Activated naive CD4-positive, alpha-beta T cell treated with anti-CD3 and anti-CD28 coated beads, Interleukin-2, amount 50 U/mL, for 24 hours (primary cell): ENCODE measurements around the gene SND1.

ENCODE experiments used
- H3K27ac Mint-ChIP-seq: one replicate; pipeline ENCODE4 v1.8.0; 2021; ENCODE audit warnings: mild to moderate bottlenecking, mixed read lengths
- H3K27me3 Mint-ChIP-seq: one replicate; pipeline ENCODE4 v1.8.0; 2021; ENCODE audit warnings: mixed read lengths
- H3K36me3 Mint-ChIP-seq: one replicate; pipeline ENCODE4 v1.8.0; 2021; ENCODE audit warnings: mixed read lengths
- H3K4me1 Mint-ChIP-seq: one replicate; pipeline ENCODE4 v1.8.0; 2021; ENCODE audit warnings: mixed read lengths
- H3K4me3 Mint-ChIP-seq: one replicate; pipeline ENCODE4 v1.8.0; 2021; ENCODE audit warnings: mild to moderate bottlenecking, mixed read lengths
- H3K9me3 Mint-ChIP-seq: one replicate; pipeline ENCODE4 v1.8.0; 2021; ENCODE audit warnings: mixed read lengths

The SND1 gene

DNA sequence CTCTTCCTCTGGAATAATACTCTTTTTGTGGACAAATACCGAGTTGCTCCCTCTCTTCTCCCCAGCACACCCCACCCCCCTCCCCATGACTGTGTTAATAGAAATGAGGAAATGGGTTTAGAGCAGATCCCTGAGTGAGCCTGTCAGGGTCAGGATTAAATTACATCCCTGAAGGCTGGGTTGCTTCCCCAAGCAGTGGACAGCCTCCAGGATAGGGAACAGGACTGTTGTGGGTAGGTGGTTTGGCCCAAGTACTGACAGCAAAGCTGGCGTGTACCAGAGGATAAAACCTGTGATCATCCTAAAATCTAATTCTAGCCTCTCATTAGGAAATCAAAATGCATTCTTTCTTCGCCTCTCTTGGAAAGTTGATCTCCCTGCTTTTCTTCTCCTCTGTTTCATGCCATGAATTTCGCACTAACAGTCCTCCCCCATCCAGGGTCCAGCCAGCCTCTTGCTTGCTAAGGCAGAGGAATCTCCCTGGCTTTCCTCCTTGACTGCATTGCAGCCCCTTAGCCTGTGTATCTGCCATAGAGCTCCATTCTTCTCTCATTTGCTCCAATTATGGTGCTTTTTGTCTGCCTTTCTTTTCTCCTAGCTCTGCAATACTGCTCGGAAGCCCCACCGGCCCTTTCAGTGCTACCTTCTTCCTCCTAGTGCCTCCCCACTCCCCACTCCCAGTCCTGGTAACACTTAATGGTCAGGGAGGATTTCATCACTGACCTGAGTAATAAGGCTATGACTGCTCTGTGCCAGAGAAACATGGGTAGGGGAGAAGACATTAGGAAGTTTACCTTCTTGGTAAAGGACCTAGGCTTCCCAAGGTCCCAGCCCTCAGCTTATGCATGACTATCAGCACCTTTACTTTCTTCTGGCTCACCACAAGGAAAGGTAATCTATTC lies 370.9 kb downstream of the SND1 start:
- H3K4me1 Mint-ChIP-seq = no peaks in the 10 kb centered on the region
- H3K36me3 Mint-ChIP-seq = peaks cover 16% of the 10 kb centered on the region
- H3K27ac Mint-ChIP-seq = no peak overlapping the region
- no peak overlapping the region for H3K4me3 Mint-ChIP-seq
- H3K27me3 Mint-ChIP-seq = no peaks in the 10 kb centered on the region
- no peaks in the 10 kb centered on the region for H3K9me3 Mint-ChIP-seq

DNA sequence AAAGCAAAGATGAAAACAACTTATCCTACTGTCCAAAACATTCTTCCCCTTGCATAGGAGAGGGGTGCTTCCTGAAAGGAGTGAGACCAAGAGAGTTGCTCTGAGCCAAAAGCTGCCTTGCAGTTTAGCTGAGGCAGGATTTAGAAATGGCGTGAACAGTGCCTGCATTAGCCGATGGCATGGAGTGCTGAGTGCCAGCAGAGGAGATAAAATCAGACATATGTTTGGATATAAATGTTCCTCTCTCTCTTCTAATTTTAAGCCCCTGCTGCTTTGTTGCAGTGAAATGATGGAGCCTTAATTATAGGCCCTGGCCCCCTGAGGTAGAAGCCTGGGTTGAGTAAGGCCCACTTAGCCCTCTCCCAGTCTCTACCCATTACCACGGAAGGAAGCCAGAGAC lies 372.2 kb downstream of the SND1 start:
- Mint-ChIP-seq H3K4me3 (no peak overlapping the region), H3K27me3 (no peaks in the 10 kb centered on the region), H3K27ac (no peak overlapping the region), H3K36me3 (peaks cover 22% of the 10 kb centered on the region), H3K9me3 (no peaks in the 10 kb centered on the region), H3K4me1 (peaks cover 2% of the 10 kb centered on the region)

DNA sequence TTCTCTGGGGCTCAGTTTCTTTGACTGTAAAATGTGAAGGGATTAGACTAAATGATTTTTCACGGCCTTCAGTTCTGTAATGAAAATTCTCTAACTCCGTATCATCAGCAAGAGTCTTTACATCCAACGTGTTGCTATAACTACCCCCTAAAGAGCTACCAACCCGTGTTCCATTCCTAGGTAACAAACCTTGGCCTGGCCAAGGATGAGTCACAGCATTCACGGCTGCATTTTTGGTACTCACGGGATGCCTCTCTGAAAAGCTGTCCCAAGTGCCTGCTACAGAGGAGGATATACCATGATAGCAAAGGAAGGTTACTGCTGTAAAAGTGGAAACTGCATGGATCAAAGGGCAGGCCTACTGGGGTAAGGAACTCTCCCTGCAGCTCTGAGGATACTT lies 373.4 kb downstream of the SND1 start:
- Mint-ChIP-seq H3K27ac (no peak overlapping the region), H3K36me3 (peaks cover 23% of the 10 kb centered on the region), H3K9me3 (no peaks in the 10 kb centered on the region), H3K4me3 (no peak overlapping the region), H3K27me3 (no peaks in the 10 kb centered on the region), H3K4me1 (peaks cover 10% of the 10 kb centered on the region)

DNA sequence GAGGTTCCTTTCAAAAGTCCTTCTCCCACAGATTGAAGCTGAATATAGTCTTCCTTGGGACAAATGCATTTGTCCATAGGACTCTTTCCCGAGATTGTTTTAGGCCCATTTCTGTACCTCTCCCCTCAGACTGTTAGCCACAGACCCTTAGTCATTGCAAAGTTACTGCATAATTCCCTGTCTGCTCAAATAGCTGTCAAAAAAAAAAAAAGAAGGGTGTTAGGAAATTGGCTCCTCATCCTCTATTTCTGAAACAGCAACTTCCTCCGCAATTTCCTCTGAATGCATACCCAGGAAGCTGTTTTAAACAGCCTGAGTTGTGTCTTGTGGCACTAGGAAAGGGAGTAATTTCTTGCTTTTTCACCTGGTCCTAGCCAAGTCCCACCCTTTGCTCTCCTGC lies 373.8 kb downstream of the SND1 start:
- no peak overlapping the region for H3K4me3 Mint-ChIP-seq
- no peaks in the 10 kb centered on the region for H3K27me3 Mint-ChIP-seq
- H3K27ac Mint-ChIP-seq = no peak overlapping the region

DNA sequence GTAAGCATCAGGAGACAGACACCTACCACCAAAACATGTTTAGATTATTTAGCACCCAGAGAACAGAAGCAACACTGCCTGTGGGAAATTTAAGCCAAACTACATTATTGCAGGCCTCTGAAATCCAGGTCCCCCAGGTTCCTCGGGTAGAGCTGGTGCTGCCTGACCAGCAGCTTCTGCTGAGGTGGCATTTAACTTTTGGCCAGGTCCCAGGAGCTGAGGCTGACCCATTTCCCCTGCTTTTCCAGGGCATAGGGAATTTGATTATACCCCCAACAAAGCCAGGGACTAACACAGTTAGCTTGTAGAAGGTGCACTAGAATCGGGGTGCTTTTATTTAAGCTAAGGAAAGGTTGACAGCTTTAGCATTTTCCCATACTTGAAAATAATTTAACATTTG lies 374.6 kb downstream of the SND1 start:
- peaks cover 14% of the 10 kb centered on the region for H3K36me3 Mint-ChIP-seq
- H3K4me1 Mint-ChIP-seq = peaks cover 12% of the 10 kb centered on the region
- no peak overlapping the region for H3K27ac Mint-ChIP-seq
- no peaks in the 10 kb centered on the region for H3K9me3 Mint-ChIP-seq
- no peaks in the 10 kb centered on the region for H3K27me3 Mint-ChIP-seq
- H3K4me3 Mint-ChIP-seq = no peak overlapping the region

More for the DNA sequence above, 373.8 kb downstream of the SND1 start:
- no peaks in the 10 kb centered on the region for H3K9me3 Mint-ChIP-seq
- H3K4me1 Mint-ChIP-seq = peaks cover 12% of the 10 kb centered on the region
- peaks cover 20% of the 10 kb centered on the region for H3K36me3 Mint-ChIP-seq

DNA sequence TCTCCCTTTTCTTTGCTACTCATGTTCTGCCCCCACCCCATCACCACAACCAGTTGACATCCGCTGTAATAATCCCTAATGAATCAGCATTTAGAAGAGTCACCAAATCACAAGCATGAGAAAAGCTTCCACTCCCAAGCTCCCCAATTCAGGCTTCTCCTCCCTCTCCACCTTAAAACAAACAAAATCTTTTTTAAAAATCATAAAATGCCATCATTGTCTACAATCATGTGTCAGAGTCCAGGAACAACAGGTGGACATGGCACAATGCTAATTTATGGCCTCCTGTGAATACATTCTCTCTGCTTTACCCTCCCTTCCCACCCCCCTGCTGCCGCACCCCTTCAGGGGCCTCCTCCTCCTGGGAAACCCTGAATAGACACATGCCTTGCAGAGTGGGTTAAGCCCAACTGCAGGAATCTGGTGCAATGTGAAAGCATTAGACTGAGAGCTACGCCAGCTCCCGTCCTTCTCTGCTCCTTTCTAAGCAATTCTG lies 375.5 kb downstream of the SND1 start:
- H3K4me1 Mint-ChIP-seq = peaks cover 12% of the 10 kb centered on the region
- peaks cover 1% of the 10 kb centered on the region for H3K27me3 Mint-ChIP-seq
- no peaks in the 10 kb centered on the region for H3K9me3 Mint-ChIP-seq
- H3K4me3 Mint-ChIP-seq = no peak overlapping the region
- peaks cover 13% of the 10 kb centered on the region for H3K36me3 Mint-ChIP-seq
- no peak overlapping the region for H3K27ac Mint-ChIP-seq

DNA sequence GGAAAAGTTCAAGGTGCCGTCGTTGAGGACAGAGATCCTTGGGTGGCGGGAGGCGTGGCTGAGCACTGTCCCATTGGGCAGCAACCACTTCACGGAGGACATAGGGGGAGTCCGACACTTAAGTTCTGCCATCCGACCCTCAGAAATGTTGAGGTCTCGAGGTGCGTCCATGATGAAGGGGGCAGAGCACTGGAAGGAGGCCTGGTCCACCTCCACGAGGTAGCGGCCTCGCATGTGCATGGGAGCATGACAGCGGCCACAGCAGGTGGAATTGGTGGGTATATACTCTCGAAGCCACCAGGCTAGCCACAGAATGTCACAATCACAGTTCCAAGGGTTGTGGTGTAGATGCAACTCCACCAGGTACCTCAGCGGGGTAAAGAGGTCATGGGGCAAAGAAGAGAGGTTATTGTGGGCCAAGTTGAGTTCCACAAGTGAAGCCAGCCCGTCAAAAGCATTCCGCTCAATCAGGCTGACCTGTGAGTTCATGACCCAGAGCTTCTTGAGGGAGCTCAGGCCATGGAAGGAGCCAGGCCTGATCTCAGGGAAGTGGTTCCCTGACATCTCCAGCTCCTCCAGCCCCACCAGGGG lies 377.5 kb downstream of the SND1 start:
- H3K4me3 Mint-ChIP-seq = peak overlapping the region; percentile 64
- no peaks in the 10 kb centered on the region for H3K9me3 Mint-ChIP-seq
- H3K36me3 Mint-ChIP-seq = peaks cover 11% of the 10 kb centered on the region
- peaks cover 1% of the 10 kb centered on the region for H3K27me3 Mint-ChIP-seq
- peak overlapping the region; percentile 27 for H3K27ac Mint-ChIP-seq
- peaks cover 12% of the 10 kb centered on the region for H3K4me1 Mint-ChIP-seq

DNA sequence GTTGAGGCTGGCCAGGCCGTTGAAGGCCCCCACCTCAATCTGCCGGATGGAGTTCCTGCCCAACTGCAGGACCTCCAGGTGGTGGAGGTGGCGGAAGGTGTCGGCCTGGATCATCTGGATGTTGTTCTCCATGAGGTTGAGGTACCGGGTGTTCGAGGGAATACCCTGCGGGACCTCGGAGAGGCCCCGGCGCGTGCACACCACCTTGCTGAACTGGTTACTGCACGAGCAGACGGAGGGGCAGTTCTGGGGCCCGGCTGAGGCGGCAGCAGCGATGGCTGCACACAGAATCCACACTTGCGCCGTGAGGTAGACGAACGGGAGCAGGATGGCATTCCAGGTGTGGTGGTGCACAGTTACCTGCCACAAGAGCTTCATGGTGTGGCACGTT lies 378.3 kb downstream of the SND1 start:
- peak overlapping the region; percentile 64 for H3K4me3 Mint-ChIP-seq
- no peaks in the 10 kb centered on the region for H3K9me3 Mint-ChIP-seq
- peaks cover 12% of the 10 kb centered on the region for H3K4me1 Mint-ChIP-seq
- H3K27me3 Mint-ChIP-seq = peaks cover 1% of the 10 kb centered on the region
- peaks cover 11% of the 10 kb centered on the region for H3K36me3 Mint-ChIP-seq
- no peak overlapping the region for H3K27ac Mint-ChIP-seq

DNA sequence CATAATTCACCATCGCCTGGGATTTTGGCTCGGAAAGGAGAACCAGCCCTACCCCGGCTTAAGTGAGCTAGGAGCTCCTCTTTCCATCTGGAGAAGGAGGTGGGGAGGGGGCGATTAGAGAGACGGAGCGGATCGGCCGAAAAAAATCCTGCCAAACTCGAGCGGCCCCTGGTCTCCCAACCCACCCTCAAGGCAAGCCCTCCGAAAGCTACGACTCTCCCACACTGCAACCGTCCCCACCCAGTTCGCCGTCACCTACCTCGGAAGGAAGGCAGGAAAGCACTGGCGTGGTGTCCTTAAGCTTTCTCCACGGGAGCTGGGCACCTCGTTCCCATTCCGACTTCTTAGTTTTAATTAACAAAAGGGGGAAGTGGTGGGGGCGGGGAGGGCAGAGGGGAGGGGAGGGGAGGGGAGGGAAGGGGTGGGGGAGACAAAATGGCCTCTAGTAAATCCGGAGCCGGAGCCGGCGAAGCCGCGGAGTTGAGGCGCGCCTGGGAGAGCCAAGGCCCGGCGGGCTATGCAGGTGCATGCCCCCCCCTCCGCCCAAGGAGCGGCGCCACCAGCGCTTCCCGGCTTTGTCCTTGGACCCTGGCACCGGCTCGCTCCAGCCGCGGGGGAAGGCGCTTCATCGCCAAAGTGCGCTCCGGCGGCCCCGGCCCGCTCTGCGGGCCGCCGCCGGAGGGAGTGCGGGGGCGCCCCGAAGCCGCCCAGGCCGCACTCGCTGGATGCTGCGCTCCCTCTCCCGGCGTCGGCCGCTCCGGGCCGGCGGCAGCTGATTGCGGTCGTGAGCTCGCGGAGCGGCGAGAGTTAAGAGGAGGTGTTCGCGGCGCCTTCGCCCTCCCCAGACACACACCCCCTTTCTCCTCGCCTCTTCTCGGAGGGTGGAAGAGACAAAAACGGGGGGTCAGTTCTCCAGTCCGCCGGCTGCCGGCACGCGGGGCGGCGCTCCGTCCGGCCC lies 378.9 kb downstream of the SND1 start, which contains the start of gene LRRC4:
LRRC4 (minus strand) TSS at position 784 of the 958 bp plus-strand sequence. CDS start 797 bp downstream, outside the sequence.
- Mint-ChIP-seq H3K9me3 (no peaks in the 10 kb centered on the region), H3K4me1 (peaks cover 12% of the 10 kb centered on the region), H3K27ac (peak within 1 kb of the TSS; percentile 87), H3K36me3 (peaks cover 13% of the 10 kb centered on the region), H3K4me3 (peak within 1 kb of the TSS; percentile 88), H3K27me3 (peaks cover 1% of the 10 kb centered on the region)

DNA sequence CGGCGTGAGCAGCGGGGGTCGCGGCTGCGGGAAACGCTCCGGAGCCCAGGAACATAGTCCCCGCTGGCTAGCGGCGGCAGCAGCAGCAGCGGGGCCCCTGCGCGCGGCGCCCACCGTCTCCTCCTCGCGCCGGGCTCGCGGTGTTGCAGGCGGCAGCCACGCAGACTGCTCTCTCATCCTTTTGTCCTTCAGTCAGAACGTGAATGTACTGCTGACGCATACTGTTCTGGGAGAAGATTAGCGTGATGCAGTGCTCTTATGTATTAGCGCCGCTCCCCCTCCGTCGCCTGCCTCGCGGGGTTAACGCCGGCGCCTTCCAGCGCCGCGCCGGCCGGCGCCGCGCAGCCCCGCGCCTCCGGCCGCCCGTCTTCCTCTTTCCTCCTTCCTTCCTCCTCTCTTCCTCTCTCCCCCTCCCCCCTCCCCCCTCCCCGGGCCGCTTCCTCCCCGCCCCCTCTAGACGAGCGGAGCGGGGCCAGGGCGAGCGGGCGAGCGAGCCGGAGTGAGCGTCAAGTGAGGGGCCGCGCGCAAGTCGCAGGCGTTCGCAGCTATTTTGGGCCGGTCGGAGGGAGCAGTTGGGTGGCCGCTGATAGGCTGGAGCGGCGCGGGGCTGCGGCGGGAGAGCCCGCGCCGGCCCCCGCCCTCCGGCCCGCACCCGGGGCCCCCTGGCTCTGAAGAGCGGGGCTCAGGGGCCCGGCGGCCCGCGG lies 380.1 kb downstream of the SND1 start:
- peaks cover 1% of the 10 kb centered on the region for H3K27me3 Mint-ChIP-seq
- peak overlapping the region; percentile 87 for H3K27ac Mint-ChIP-seq
- H3K4me3 Mint-ChIP-seq = peak overlapping the region; percentile 88
- peaks cover 12% of the 10 kb centered on the region for H3K4me1 Mint-ChIP-seq
- H3K9me3 Mint-ChIP-seq = no peaks in the 10 kb centered on the region
- H3K36me3 Mint-ChIP-seq = peaks cover 13% of the 10 kb centered on the region

DNA sequence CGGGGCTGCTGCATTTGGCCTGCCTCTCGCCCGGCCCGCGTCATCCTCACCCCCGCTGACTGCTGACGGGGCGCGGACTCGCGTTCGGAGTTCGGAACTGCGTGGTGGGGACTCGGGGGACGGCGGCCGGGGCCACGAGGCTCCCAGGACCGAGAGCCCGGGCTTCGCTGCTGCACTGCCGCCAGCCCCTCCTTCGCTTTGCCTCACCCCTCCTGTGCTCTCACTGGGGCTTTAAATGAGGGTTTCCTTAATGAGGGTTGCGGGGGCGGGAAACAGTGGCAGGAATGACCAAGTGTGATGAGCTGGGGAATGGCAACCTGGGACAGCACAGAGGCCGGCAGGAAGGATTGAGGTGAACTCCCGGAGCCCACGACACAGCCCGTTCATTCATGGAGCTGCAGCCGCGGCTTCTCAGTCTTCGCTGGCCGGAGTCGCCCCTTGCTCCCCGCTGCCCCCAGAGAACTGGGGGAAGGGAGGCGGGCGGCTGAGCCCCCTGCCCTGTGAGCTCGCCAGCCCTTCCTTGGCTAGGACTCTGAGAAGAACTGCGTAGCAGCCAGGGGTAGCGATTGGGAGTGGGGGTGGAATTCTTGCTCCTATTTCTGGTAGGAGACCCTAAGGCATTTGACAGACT lies 380.7 kb downstream of the SND1 start:
- peaks cover 13% of the 10 kb centered on the region for H3K36me3 Mint-ChIP-seq
- peaks cover 1% of the 10 kb centered on the region for H3K27me3 Mint-ChIP-seq
- peak overlapping the region; percentile 30 for H3K27ac Mint-ChIP-seq
- peaks cover 12% of the 10 kb centered on the region for H3K4me1 Mint-ChIP-seq
- peak overlapping the region; percentile 47 for H3K4me3 Mint-ChIP-seq
- no peaks in the 10 kb centered on the region for H3K9me3 Mint-ChIP-seq

DNA sequence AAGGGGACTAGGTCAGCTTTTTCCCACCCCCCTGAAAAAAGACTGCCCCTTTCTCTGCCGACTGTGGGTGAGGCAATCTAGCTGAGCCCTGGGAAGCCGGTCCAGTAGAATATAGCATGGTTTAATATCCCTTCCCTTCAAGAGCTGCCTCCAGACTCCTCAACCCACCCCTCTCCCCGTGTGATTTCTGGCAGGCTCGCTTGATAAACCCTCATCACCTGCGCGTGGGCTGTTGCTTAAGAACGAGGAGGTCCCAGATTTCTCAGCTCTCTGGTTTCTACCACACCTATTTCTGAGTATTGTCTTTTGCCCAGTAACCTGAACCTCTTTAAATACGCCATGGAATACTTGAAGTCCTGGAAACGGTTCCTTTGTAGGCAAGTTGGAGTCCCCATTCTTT lies 381.3 kb downstream of the SND1 start:
- H3K36me3 Mint-ChIP-seq = peaks cover 13% of the 10 kb centered on the region
- H3K4me3 Mint-ChIP-seq = no peak overlapping the region
- H3K27me3 Mint-ChIP-seq = peaks cover 1% of the 10 kb centered on the region
- H3K4me1 Mint-ChIP-seq = peaks cover 12% of the 10 kb centered on the region
- no peaks in the 10 kb centered on the region for H3K9me3 Mint-ChIP-seq
- H3K27ac Mint-ChIP-seq = no peak overlapping the region

DNA sequence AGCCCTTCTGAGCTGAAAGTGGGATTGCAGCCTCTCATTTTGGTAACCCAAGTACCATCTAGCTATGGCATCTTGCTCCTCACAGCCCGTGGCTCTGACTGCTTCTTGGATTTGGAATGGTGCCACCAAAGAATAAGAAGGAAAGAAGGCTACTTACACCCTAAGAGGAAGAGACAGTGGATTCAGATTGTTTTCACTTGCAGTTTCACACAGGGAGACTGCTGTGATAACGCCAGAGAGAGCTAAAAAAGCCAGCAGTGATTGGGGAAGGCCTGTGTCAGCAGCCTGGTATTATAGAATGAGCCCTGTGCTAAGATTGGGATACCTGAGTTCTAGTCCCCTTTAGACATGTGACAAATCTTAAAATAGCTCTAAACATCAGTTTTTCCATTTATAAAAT lies 382.8 kb downstream of the SND1 start:
- H3K4me3 Mint-ChIP-seq = no peak overlapping the region
- H3K36me3 Mint-ChIP-seq = peaks cover 3% of the 10 kb centered on the region
- H3K4me1 Mint-ChIP-seq = peaks cover 5% of the 10 kb centered on the region
- no peaks in the 10 kb centered on the region for H3K9me3 Mint-ChIP-seq
- peaks cover 1% of the 10 kb centered on the region for H3K27me3 Mint-ChIP-seq
- H3K27ac Mint-ChIP-seq = no peak overlapping the region

DNA sequence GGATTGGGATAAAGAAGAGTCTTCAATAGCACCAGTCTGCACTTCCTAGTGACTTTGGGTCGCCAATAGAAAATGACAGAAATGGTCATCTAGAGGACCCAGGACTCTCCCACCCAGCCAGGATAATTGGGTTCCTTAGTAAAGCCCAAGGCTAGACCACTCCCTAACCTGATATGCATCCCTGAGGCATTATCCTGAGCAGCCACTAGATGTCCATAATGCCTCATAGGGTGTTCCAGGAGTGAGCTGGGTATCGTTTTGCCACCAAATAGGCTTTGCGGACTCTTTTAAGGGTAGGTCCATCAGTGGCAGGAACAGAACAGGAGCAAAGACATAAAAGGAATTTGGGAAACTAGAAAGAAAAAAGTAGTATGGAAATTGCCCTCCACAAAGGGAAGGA lies 383.7 kb downstream of the SND1 start:
- H3K4me1 Mint-ChIP-seq = no peaks in the 10 kb centered on the region
- H3K27ac Mint-ChIP-seq = no peak overlapping the region
- H3K27me3 Mint-ChIP-seq = peaks cover 1% of the 10 kb centered on the region
- H3K36me3 Mint-ChIP-seq = peaks cover 5% of the 10 kb centered on the region
- H3K4me3 Mint-ChIP-seq = no peak overlapping the region
- H3K9me3 Mint-ChIP-seq = no peaks in the 10 kb centered on the region
